Esophagus squamous epithelium (tissue), 4 donors: ENCODE data around the gene CD164.

Experiments used
- CTCF ChIP-seq, 6 experiments: fragments of 450-650 bp in 4 of 6; fragments of 200-600 bp in 2 of 6; sonication (generic) in 2 of 6; IDR thresholded peaks; one replicate each; pipeline ENCODE4 v1.5.1; 2016 to 2019; ENCODE audit warnings: antibody characterized with exemption in 6 of 6, mild to moderate bottlenecking in 4 of 6, moderate library complexity in 4 of 6
- POLR2A ChIP-seq, 4 donors: fragments of 450-650 bp; IDR thresholded peaks; one replicate each; pipeline ENCODE4 v1.6.1; 2017; ENCODE audit warnings: antibody characterized with exemption in 4 of 4, mild to moderate bottlenecking in 4 of 4, moderate library complexity in 3 of 4

GRCh38 chr6:109379711-109380110 lies 2.6 kb downstream of the CD164 start:
- TF ChIP-seq CTCF (IDR thresholded peaks at IDR 0.05): no peak
- no peak for TF ChIP-seq POLR2A (IDR thresholded peaks at IDR 0.05)
